Activated T-helper 17 cell treated with anti-CD3 and anti-CD28 coated beads, Interleukin-2, amount 50 U/mL, for 72 hours (primary cell): Measurements from ENCODE around the gene CARHSP1. TPM values are rescaled to one million over a fixed set of nuclear protein-coding genes. Genes with fewer than 3 reads are reported as not detected.

ENCODE experiments used
- ATAC-seq: fragments of 150-1000 bp; cut with Tn5 transposase; replicated peaks from 2 replicates; pipeline ENCODE4 v1.10.0; 2021; ENCODE audit warnings: mild to moderate bottlenecking, moderate library complexity
- H3K27ac Mint-ChIP-seq: one replicate; pipeline ENCODE4 v1.8.0; 2022; ENCODE audit warnings: mixed read lengths
- H3K27me3 Mint-ChIP-seq: one replicate; pipeline ENCODE4 v1.8.0; 2022; ENCODE audit warnings: mixed read lengths
- H3K36me3 Mint-ChIP-seq: one replicate; pipeline ENCODE4 v1.8.0; 2022; ENCODE audit warnings: low read depth, mild to moderate bottlenecking, mixed read lengths
- H3K4me1 Mint-ChIP-seq: one replicate; pipeline ENCODE4 v1.8.0; 2022; ENCODE audit warnings: mixed read lengths
- H3K4me3 Mint-ChIP-seq: one replicate; pipeline ENCODE4 v1.8.0; 2022; ENCODE audit warnings: mild to moderate bottlenecking, mixed read lengths
- H3K9me3 Mint-ChIP-seq: one replicate; pipeline ENCODE4 v1.8.0; 2022; ENCODE audit warnings: mixed read lengths
- total RNA-seq, 2 donors: library from RNA; stranded (reverse); gene quantifications; one replicate each; pipeline ENCODE4 v1.2.3, GENCODE V29; 2022

CARHSP1 gene
- total RNA-seq, 2 donors from 2014 or later = 98.6 to 115 TPM

DNA sequence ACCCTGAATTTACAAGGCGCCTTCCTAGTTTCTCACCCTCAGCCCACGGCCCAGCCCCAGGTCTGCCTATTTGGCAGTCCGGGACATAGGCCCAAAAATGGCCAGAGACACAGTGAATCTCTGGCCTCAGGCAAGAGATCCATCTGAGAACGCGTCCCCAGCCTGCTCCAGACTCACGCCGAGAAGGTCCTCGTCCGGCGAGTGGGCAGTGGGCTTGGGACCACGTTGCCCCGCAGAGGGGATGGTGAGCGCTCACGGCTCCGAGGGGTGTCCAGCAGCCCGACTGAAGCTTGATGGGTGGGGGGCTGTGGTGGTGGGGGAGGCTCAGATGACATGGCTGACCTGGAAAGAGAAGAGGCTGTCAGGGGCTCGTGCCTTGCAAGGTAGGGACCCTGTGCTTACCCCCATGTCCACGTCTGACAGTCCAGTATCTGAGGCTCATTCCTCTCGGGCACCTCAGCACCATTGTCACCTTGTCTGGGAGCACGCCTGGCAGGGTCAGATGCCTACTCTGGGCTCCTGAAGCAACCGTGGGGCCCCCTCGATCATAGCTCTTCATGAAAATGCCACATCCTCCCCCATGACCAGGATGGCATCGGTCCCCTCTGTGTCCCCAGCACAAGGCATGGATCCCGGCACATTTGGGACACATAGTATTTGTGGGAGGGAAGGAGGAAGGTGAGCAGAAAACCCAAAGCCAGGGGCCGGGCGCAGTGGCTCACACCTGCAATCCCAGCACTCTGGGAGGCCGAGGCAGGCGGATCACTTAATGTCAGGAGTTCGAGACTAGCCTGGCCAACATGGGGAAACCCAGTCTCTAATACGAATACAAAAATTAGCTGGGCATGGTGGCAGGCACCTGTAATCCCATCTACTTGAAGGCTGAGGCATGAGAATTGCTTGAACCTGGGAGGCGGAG, 9.6 kb downstream of the CARHSP1 start:
- H3K4me3 Mint-ChIP-seq = no peak overlapping the region
- peaks cover 17% of the 10 kb centered on the region for H3K4me1 Mint-ChIP-seq
- H3K27ac Mint-ChIP-seq = no peak overlapping the region
- no peaks in the 10 kb centered on the region for H3K27me3 Mint-ChIP-seq
- ATAC-seq = no peak
- H3K36me3 Mint-ChIP-seq = peaks cover 61% of the 10 kb centered on the region
- H3K9me3 Mint-ChIP-seq = no peaks in the 10 kb centered on the region

DNA sequence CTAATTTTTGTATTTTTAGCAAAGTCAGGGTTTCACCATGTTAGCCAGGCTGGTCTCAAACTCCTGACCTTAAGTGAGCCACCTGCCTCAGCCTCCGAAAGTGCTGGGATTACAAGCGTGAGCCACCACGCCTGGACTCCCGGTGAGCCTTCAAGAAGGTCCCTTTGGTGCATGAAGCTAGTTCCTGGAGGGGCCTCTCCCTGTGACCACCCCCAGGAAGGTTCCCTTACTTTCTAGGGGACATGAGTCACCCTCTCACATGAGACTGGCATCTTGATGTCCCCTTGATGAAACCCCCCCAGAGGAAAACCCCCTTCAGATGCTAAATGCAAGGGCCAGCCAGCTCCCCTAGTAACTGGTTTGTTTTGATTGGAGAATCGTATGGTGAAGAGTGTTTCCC, 12.8 kb downstream of the CARHSP1 start:
- Mint-ChIP-seq H3K9me3 (no peaks in the 10 kb centered on the region), H3K27ac (peak overlapping the region; percentile 71), H3K4me1 (peaks cover 15% of the 10 kb centered on the region), H3K27me3 (no peaks in the 10 kb centered on the region), H3K36me3 (peaks cover 88% of the 10 kb centered on the region), H3K4me3 (no peak overlapping the region)
- ATAC-seq = no peak

DNA sequence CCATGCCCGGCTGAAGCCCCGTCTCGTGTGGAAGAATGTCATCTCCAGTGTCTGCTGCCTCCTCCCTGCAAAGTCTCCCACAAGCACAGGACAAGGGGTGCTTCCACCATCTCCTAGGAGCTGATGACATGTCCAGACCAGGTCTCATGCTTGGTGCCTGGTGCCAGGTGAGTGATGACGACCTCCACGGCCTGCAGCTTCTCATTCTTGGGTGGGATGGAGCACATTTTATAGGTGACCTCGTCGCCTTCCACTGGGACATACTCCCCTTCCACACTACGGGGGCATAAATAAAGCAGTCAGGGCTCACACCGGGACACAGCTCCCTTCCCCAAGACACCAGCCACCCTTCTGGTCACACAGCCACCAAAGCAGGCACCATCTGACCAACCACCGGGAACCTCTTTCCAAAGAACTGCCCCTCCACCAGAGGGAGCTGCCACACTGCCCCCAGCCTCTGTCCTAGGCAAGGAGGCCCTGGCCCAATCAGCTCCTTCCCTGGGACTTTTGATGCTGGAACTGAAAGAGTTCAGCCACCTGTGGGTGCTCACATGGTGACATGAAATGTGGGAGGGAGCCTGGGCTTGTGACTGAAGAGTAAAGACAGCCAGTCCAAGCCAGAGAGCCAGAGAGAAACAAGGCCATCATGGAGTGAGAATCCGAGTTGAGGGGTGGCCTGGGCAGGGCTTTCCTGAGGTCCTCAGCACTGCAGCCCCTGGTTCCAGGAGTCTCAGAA, 13.6 kb downstream of the CARHSP1 start:
- Mint-ChIP-seq H3K4me1 (peaks cover 21% of the 10 kb centered on the region), H3K27me3 (no peaks in the 10 kb centered on the region), H3K36me3 (peaks cover 96% of the 10 kb centered on the region), H3K27ac (peak overlapping the region; percentile 46), H3K4me3 (no peak overlapping the region), H3K9me3 (no peaks in the 10 kb centered on the region)
- no peak for ATAC-seq

DNA sequence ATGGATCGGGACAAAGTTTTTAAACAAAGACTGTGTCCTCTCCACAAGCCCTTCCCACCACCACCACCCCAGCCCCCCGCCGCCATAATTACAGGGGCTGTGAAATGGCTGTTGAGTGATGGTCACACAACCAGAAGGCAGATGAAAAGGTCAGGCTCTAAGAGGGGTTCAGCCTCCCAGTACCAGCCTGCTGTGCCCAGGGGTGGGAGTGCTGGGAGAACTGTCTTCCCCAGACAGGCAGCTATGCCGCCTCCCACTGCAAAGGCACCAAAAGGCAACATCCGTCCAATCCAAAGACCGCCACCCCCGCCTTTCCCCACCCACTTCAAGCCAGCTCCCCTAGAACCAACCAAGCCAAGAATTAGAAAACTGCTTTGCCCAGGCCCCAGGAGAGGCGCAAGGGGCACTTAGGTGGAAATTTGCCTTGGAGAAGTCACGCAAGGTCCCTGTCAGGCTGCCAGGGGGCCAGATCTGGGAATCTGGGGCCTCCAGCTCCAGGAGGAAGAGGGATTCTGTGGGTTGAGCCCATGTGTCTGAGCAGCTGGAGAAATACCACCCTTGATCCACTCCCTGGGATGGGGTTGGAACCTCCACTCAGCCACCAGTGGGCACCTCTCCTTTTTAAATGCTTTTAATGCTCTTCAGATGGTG, 14.4 kb downstream of the CARHSP1 start:
- Mint-ChIP-seq H3K4me1 (peaks cover 22% of the 10 kb centered on the region), H3K27me3 (no peaks in the 10 kb centered on the region), H3K9me3 (no peaks in the 10 kb centered on the region), H3K36me3 (peaks cover 98% of the 10 kb centered on the region), H3K4me3 (no peak overlapping the region), H3K27ac (peak overlapping the region; percentile 46)
- ATAC-seq = no peak

DNA sequence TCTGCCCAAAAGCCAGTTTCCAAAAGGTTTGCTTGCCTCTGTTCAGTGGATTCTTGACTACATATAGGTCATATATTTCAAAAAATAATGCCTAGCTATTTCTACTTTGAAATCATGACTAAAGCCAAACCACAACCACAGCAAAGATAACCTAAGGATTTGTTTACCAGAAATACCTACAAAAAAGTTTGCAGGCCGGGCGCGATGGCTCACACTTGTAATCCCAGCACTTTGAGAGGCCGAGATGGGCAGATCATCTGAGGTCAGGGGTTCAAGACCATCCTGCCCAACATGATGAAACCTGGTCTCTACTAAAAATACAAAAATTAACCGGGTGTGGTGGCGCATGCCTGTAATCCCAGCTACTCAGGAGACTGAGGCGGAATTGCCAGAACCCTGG, 15.2 kb downstream of the CARHSP1 start:
- Mint-ChIP-seq H3K27ac (no peak overlapping the region), H3K36me3 (peaks cover 97% of the 10 kb centered on the region), H3K4me3 (no peak overlapping the region), H3K9me3 (no peaks in the 10 kb centered on the region), H3K4me1 (peaks cover 26% of the 10 kb centered on the region), H3K27me3 (no peaks in the 10 kb centered on the region)
- ATAC-seq = peak; percentile 15

DNA sequence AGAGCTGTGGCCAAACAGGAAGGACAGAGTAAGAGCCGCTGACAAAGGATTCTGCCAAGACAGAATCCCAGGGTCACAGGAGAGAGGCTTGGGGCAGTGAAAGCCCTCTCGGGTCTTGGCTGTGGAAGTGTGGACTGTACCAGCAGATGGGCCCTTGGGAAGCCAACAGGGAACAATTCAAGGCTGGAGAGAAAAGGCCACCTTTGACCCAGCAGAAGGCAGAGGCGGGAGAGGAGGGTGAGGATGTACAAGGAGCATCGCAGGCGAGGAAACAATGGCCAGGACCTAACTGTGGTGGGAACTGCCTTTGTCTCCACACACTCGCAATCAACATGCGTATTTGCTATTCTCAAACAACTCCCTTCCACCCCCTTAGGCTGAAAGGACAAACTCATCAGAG, 15.7 kb downstream of the CARHSP1 start:
- no peak for ATAC-seq
- Mint-ChIP-seq H3K4me1 (peaks cover 25% of the 10 kb centered on the region), H3K4me3 (no peak overlapping the region), H3K9me3 (no peaks in the 10 kb centered on the region), H3K36me3 (peaks cover 97% of the 10 kb centered on the region), H3K27ac (no peak overlapping the region), H3K27me3 (no peaks in the 10 kb centered on the region)

DNA sequence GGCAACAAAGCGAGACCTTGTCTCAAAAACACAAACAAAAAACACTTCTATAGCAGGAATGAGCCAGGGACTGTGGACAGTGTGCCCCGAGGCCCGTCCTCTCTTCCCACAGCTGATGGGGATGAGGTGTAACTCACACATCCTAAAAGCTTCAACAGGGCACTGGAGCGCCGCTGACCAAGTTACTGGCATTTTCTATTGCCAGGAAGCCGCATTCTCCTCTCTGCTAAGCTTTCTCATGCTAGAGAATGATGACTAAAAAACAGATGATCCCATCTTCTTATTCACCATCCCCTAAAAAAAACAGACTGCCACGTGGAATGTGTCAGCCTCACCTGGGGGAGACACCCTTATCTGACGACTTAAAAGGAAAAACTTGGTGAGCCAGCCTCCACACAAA, 16.3 kb downstream of the CARHSP1 start:
- Mint-ChIP-seq H3K4me3 (no peak overlapping the region), H3K27ac (no peak overlapping the region), H3K9me3 (no peaks in the 10 kb centered on the region), H3K27me3 (no peaks in the 10 kb centered on the region), H3K4me1 (peaks cover 21% of the 10 kb centered on the region), H3K36me3 (peaks cover 97% of the 10 kb centered on the region)
- no peak for ATAC-seq

DNA sequence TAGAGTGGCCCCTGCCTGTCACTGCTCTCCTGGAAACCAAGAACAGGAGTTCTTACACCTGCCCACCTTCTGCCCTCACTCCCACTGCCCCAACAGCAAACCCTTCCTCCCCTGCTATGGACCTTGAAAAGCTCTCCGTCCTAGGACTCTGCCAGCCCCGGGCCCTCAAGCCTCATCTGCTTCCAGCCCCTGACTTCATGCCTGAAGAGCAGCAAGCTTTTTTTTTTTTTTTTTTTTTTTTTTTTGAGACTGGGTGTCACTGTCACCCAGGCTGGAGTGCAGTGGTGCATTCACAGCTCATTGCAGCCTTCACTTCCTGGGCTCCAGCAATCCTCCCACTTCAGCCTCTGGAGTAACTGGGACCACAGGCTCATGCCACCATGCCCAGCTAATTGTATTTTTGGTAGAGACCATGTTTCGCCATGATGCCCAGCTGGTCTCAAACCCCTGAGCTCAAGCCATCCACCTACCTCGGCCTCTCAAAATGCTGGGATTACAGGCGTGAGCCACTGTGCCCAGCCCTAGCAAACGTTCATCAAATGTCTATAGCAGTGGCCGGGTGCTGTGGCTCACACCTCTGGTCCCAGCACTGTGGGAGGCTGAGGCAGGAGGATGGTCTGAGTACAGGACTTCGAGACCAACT, 16.9 kb downstream of the CARHSP1 start:
- Mint-ChIP-seq H3K4me3 (no peak overlapping the region), H3K9me3 (no peaks in the 10 kb centered on the region), H3K27ac (no peak overlapping the region), H3K4me1 (peaks cover 21% of the 10 kb centered on the region), H3K36me3 (peaks cover 97% of the 10 kb centered on the region), H3K27me3 (no peaks in the 10 kb centered on the region)
- no peak for ATAC-seq

DNA sequence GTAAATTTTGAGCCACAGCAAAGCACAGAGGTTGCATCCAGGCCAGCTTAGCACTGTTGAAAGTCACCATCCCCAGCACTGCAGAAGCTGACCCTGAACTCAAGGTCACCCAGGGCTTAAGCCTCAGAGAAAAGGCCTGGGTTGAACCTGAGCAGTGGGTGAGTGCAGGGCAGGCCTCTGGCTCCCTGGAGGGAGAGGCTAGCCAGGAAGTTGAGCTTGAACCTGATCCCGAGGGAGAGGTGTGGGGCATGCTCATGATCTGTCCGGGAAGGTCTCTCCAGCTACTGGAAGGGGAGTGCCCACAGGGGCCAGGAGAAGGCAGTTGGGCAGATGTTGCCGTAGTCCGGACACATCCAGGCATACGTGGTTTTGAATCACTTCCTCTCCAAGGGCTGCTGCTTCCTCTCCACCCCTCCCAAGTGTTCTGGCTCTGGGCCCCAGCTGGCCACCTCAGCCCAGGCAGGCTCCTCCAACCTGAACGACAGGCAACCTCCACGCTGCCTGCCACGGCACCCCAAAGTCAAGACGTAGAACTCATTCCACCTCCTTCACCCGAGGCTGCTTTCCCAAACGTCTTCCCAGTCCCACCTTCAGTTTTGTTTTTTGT, 18.4 kb downstream of the CARHSP1 start:
- peaks cover 98% of the 10 kb centered on the region for H3K36me3 Mint-ChIP-seq
- H3K4me3 Mint-ChIP-seq = no peak overlapping the region
- peak; percentile 48 for ATAC-seq
- H3K4me1 Mint-ChIP-seq = peaks cover 16% of the 10 kb centered on the region
- H3K27ac Mint-ChIP-seq = peak overlapping the region; percentile 93
- no peaks in the 10 kb centered on the region for H3K27me3 Mint-ChIP-seq
- H3K9me3 Mint-ChIP-seq = no peaks in the 10 kb centered on the region

DNA sequence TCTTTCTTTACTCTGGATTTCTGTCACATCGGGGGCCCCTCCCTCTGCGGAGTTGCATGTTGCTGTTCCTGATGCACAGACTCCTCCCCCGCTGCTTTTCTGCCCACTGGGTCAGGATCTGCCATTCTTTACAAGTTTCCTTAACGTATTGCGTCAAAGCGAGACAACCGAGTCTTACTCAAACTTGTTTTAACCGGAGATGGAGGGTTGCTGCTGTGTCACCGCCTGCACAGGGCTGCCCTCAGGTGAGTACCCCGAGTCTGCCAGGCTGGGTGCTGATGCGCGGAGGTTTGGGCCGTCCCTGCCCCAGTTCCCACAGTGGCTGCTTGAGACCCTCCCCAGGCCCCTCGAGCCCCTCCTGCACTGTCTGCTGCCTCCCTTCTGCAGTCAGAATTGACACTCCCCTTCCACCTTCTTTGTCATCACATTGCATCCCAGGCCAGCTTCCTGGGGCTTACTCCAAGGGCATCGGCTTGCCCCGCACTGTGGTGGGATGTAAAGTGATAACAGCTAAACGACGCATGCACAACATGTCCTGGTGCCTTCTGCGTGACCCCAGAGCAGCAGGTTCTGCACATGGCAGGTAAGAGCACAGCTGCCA, 19.3 kb downstream of the CARHSP1 start:
- H3K4me3 Mint-ChIP-seq = peak overlapping the region; percentile 10
- H3K36me3 Mint-ChIP-seq = peaks cover 97% of the 10 kb centered on the region
- ATAC-seq = no peak
- peak overlapping the region; percentile 68 for H3K27ac Mint-ChIP-seq
- H3K9me3 Mint-ChIP-seq = no peaks in the 10 kb centered on the region
- no peaks in the 10 kb centered on the region for H3K27me3 Mint-ChIP-seq
- H3K4me1 Mint-ChIP-seq = peaks cover 16% of the 10 kb centered on the region

DNA sequence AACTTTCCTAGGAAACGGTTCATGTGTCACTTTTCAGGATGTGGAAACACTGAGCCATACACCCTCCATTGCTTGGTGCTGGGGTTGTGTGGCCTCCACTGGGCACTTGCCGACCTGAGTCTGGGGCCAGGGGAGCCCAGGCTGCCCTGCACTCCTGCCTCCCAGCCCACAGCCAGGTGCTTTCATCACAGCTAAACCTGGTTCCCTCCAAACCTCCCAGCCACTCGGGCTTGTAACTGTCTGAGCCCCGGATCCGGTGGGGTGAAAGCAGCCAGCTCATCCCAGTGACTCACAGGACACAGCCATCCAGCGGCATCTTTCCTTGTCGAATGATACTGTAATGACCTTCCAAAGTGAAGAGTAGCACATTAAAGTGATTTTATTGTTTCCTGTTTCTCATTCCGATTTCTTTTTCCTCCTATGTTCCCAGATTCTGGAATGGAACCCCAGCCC, 19.8 kb downstream of the CARHSP1 start:
- H3K27ac Mint-ChIP-seq = peak overlapping the region; percentile 68
- peaks cover 94% of the 10 kb centered on the region for H3K36me3 Mint-ChIP-seq
- H3K4me1 Mint-ChIP-seq = peaks cover 16% of the 10 kb centered on the region
- H3K27me3 Mint-ChIP-seq = no peaks in the 10 kb centered on the region
- no peak for ATAC-seq
- H3K4me3 Mint-ChIP-seq = peak overlapping the region; percentile 10
- H3K9me3 Mint-ChIP-seq = no peaks in the 10 kb centered on the region

DNA sequence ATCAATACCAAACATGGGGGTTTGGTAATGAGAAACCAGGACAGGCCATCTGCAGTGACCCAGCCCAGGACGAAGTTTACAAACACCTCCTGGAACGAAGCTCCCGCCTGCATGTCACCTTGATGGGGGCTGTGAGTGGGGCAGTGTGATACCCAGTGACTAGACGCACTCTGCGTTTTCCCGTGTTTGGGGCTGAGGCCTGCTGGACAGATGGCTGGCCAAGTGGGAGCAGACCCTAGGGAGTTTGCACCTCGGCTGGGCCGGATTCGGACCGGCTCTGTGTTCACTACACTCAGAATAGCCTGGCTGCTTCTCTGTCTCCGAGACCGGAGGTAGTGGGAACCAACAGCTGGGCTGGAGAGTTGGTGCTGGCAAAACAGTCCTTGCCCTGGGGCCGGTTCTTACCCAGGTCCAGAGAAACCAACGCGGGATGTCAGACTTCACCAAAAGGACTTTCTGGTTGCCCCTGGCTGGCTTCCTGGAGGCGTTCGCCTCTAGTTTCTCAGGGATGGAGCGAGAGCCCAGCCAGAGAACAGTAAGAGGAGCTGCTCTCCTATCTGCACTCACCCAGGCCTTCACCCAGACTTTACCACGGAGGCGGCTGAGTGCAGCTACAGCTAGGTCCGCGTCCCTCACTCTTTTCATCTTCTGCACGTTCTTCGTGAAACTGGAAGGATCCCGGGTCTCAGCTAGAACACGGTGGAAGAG, 20.4 kb downstream of the CARHSP1 start:
- peaks cover 16% of the 10 kb centered on the region for H3K4me1 Mint-ChIP-seq
- H3K27ac Mint-ChIP-seq = peak overlapping the region; percentile 68
- H3K36me3 Mint-ChIP-seq = peaks cover 94% of the 10 kb centered on the region
- H3K27me3 Mint-ChIP-seq = no peaks in the 10 kb centered on the region
- no peaks in the 10 kb centered on the region for H3K9me3 Mint-ChIP-seq
- ATAC-seq = no peak
- no peak overlapping the region for H3K4me3 Mint-ChIP-seq

DNA sequence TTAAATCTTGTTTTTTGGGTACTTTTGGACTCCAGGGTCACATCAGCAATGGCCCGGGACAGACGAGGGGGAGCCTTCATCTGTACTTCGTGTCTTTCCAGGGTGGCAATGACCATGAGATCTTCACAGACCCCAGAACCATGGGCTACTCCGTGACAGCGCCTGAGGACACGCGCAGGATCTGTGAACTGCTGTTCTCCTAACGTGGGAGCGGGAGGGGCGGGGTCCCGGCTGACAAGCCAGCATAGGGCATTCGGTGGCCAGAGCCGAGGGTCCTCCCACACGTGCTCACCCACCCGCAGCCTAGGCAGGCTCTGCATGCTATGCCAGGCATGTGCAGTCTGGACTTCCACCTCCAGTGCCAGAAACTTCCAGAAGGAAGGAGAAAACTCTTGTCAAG, 21.2 kb downstream of the CARHSP1 start:
- no peaks in the 10 kb centered on the region for H3K9me3 Mint-ChIP-seq

More for the DNA sequence above, 21.2 kb downstream of the CARHSP1 start:
- Mint-ChIP-seq H3K4me3 (no peak overlapping the region), H3K27ac (no peak overlapping the region), H3K27me3 (no peaks in the 10 kb centered on the region), H3K36me3 (peaks cover 91% of the 10 kb centered on the region), H3K4me1 (peaks cover 16% of the 10 kb centered on the region)
- no peak for ATAC-seq
